Esophagus squamous epithelium (tissue), 4 donors: ENCODE data around the gene MAGED2.

Source experiments
- POLR2A ChIP-seq, 4 donors: fragments of 450-650 bp; IDR thresholded peaks; one replicate each; pipeline ENCODE4 v1.6.1; 2017; ENCODE audit warnings: antibody characterized with exemption in 4 of 4, mild to moderate bottlenecking in 4 of 4, moderate library complexity in 3 of 4
- TF ChIP-seq, protein P1 (sequence below), 6 experiments: fragments of 450-650 bp in 4 of 6; fragments of 200-600 bp in 2 of 6; sonication (generic) in 2 of 6; IDR thresholded peaks; one replicate each; pipeline ENCODE4 v1.5.1; 2016 to 2019; ENCODE audit warnings: antibody characterized with exemption in 6 of 6, mild to moderate bottlenecking in 4 of 6, moderate library complexity in 4 of 6

DNA sequence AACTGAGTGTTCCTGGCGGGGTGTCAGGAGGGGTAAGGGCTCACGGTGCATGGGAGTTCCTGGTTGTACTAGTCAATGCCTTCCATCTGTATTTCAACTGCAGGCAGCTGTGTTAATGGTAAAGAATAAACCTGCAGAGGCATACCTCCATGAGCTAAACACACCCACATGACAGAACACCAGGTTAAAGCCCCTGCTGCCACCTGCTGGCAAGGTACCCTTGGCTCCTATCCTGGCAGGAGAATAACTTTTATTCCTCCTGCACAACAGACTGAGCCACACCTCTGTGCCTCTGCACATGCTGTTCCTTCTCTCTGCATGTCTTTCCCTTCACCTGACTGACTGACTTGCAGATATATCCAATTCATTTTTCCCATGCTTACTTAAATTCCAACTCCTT, 20.6 kb upstream of the MAGED2 start:
- TF ChIP-seq, protein P1, sequence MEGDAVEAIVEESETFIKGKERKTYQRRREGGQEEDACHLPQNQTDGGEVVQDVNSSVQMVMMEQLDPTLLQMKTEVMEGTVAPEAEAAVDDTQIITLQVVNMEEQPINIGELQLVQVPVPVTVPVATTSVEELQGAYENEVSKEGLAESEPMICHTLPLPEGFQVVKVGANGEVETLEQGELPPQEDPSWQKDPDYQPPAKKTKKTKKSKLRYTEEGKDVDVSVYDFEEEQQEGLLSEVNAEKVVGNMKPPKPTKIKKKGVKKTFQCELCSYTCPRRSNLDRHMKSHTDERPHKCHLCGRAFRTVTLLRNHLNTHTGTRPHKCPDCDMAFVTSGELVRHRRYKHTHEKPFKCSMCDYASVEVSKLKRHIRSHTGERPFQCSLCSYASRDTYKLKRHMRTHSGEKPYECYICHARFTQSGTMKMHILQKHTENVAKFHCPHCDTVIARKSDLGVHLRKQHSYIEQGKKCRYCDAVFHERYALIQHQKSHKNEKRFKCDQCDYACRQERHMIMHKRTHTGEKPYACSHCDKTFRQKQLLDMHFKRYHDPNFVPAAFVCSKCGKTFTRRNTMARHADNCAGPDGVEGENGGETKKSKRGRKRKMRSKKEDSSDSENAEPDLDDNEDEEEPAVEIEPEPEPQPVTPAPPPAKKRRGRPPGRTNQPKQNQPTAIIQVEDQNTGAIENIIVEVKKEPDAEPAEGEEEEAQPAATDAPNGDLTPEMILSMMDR (IDR thresholded peaks at IDR 0.05), result peak in 4 of 6 experiments; percentile 14 to 51 (median 20)
- TF ChIP-seq POLR2A (IDR thresholded peaks at IDR 0.05), result no peak
